HFFc6 (cell line): Measurements from ENCODE around the gene CD6. TPM values are rescaled to one million over a fixed set of nuclear protein-coding genes. Genes with fewer than 3 reads are reported as not detected.
A peak's percentile ranks its signal among the peaks of the same experiment; 100 is the strongest.

Source experiments
- DNase-seq: peaks from one replicate; pipeline ENCODE4 v3.0.0-alpha.2; 2018
- H3K27ac Mint-ChIP-seq: 2 replicates; pipeline ENCODE4 v1.8.0; 2020; ENCODE audit warnings: mild to moderate bottlenecking, mixed read lengths
- H3K27me3 Mint-ChIP-seq: 2 replicates; pipeline ENCODE4 v1.8.0; 2021; ENCODE audit warnings: mild to moderate bottlenecking, moderate library complexity, mixed read lengths; ENCODE audit not compliant: insufficient read depth
- H3K36me3 Mint-ChIP-seq: 2 replicates; pipeline ENCODE4 v1.8.0; 2021; ENCODE audit warnings: low read depth, mixed read lengths
- H3K4me1 Mint-ChIP-seq: 2 replicates; pipeline ENCODE4 v1.8.0; 2020; ENCODE audit warnings: low read depth, mixed read lengths
- H3K4me3 Mint-ChIP-seq: 2 replicates; pipeline ENCODE4 v1.8.0; 2020; ENCODE audit warnings: mild to moderate bottlenecking, moderate library complexity, mixed read lengths
- H3K9me3 Mint-ChIP-seq: 2 replicates; pipeline ENCODE4 v1.8.0; 2020; ENCODE audit warnings: mild to moderate bottlenecking, mixed read lengths
- total RNA-seq, 6 experiments: library from RNA; stranded (reverse); fragmentation: NEBNext Ultra II Directional; extraction: Animal tissue kit (Norgen Biotek cat#: 25700); gene quantifications; 2 replicates in 1 of 6; 3 replicates in 5 of 6; pipeline ENCODE4 v1.2.3, GENCODE V29; 2021
- TF ChIP-seq, protein P1 (sequence below): fragments of 200-600 bp; sonication (generic); IDR thresholded peaks from 2 replicates; pipeline ENCODE4 v1.5.0; 2021; ENCODE audit warnings: antibody characterized with exemption, mild to moderate bottlenecking

CD6 gene
- total RNA-seq, 6 experiments from 2014 or later = not detected

DNA sequence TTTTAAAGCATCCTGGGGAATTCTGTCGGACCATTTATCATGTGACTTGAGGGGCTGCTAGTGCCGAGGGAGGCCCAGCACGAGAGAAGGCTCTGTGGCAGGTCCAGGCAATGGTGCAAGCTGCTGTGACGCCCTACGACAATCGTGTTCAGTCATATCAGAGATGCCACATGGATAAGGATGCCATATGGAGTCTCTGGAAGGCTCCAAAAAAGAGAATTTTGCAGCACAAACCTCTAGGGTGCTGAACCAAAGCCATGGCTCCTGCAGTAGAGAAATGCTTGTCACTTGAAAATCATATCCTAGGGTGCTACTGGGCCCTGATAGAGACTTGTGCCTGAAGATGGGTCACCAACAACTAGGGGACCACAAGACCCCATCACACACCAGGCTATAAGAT is 6.7 kb upstream of the CD6 start:
- Mint-ChIP-seq H3K4me3 (no peak overlapping the region), H3K27me3 (peaks cover 30% of the 10 kb centered on the region), H3K27ac (no peak overlapping the region), H3K36me3 (peaks cover 5% of the 10 kb centered on the region; the same call in 1 of the 2 replicates), H3K4me1 (peaks cover 5% of the 10 kb centered on the region), H3K9me3 (peaks cover 9% of the 10 kb centered on the region)
- TF ChIP-seq, protein P1, sequence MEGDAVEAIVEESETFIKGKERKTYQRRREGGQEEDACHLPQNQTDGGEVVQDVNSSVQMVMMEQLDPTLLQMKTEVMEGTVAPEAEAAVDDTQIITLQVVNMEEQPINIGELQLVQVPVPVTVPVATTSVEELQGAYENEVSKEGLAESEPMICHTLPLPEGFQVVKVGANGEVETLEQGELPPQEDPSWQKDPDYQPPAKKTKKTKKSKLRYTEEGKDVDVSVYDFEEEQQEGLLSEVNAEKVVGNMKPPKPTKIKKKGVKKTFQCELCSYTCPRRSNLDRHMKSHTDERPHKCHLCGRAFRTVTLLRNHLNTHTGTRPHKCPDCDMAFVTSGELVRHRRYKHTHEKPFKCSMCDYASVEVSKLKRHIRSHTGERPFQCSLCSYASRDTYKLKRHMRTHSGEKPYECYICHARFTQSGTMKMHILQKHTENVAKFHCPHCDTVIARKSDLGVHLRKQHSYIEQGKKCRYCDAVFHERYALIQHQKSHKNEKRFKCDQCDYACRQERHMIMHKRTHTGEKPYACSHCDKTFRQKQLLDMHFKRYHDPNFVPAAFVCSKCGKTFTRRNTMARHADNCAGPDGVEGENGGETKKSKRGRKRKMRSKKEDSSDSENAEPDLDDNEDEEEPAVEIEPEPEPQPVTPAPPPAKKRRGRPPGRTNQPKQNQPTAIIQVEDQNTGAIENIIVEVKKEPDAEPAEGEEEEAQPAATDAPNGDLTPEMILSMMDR = no peak
- no peak for DNase-seq

DNA sequence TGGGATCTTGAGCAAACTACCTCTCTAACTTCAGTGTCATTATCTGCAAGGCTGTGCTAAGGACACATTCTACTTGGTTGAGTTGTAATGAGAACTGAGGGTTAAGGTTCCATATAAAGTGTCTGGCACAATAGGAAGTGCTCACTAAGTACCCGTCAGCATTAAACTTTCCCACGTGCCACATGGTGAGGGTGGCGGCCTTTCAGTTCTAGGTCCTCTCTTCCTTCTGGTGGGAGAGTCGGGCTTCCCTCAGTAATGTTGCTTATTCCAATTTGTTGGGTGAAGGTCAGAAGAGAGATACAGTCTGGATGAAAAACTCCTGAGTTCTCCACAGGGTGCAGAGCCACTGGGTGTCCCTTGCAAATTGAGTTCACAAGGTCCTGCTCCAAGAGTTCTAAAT is 4.6 kb upstream of the CD6 start:
- H3K4me3 Mint-ChIP-seq = no peak overlapping the region
- H3K9me3 Mint-ChIP-seq = peaks cover 9% of the 10 kb centered on the region
- DNase-seq = no peak
- TF ChIP-seq, protein P1 = no peak
- H3K27ac Mint-ChIP-seq = no peak overlapping the region
- H3K27me3 Mint-ChIP-seq = peaks cover 40% of the 10 kb centered on the region
- H3K36me3 Mint-ChIP-seq = peaks cover 5% of the 10 kb centered on the region; the same call in 1 of the 2 replicates
- no peaks in the 10 kb centered on the region for H3K4me1 Mint-ChIP-seq

- no peak overlapping the region for H3K4me3 Mint-ChIP-seq
- H3K4me1 Mint-ChIP-seq = no peaks in the 10 kb centered on the region
- peaks cover 5% of the 10 kb centered on the region; the same call in 1 of the 2 replicates for H3K36me3 Mint-ChIP-seq
- H3K9me3 Mint-ChIP-seq = peaks cover 9% of the 10 kb centered on the region
- H3K27me3 Mint-ChIP-seq = peaks cover 50% of the 10 kb centered on the region
- no peak overlapping the region for H3K27ac Mint-ChIP-seq
- no peak for DNase-seq
- TF ChIP-seq, protein P1 = no peak
Observed at GRCh38 chr11:60968223-60968622, 3.3 kb upstream of the CD6 start.

- no peak overlapping the region for H3K4me3 Mint-ChIP-seq
- TF ChIP-seq, protein P1 = peak; percentile 92
- H3K27me3 Mint-ChIP-seq = peaks cover 47% of the 10 kb centered on the region
- H3K27ac Mint-ChIP-seq = no peak overlapping the region
- H3K36me3 Mint-ChIP-seq = peaks cover 5% of the 10 kb centered on the region; the same call in 1 of the 2 replicates
- peak; percentile 22 for DNase-seq
- H3K4me1 Mint-ChIP-seq = no peaks in the 10 kb centered on the region
- peaks cover 9% of the 10 kb centered on the region for H3K9me3 Mint-ChIP-seq
Observed at GRCh38 chr11:60970369-60970774, 1.1 kb upstream of the CD6 start.

- H3K27ac Mint-ChIP-seq = no peak overlapping the region
- DNase-seq = no peak
- H3K9me3 Mint-ChIP-seq = peaks cover 9% of the 10 kb centered on the region
- H3K27me3 Mint-ChIP-seq = peaks cover 48% of the 10 kb centered on the region
- no peak overlapping the region for H3K4me3 Mint-ChIP-seq
- H3K36me3 Mint-ChIP-seq = peaks cover 5% of the 10 kb centered on the region; the same call in 1 of the 2 replicates
- no peaks in the 10 kb centered on the region for H3K4me1 Mint-ChIP-seq
- TF ChIP-seq, protein P1 = no peak
Observed at GRCh38 chr11:60970890-60971289, 590 bp upstream of the CD6 start.
